ENCODE measurements around the gene IL32. TPM values are rescaled to one million over a fixed set of nuclear protein-coding genes. Genes with fewer than 3 reads are reported as not detected.
"Not testable (repeated sequence)": the region's sequence is repeated elsewhere in the genome, so short reads cannot be mapped to it uniquely, and the experiment has no call there.

The IL32 gene
- total RNA-seq, 4 donors from 2014 or later, result 24.0 to 53.6 (median 28.9) TPM

GRCh38 chr16:3051494-3051893 is 13.9 kb upstream of the IL32 start:
- Histone ChIP-seq H3K27me3 (peaks cover 6% of the 10 kb centered on the region), H3K9me3 (no peaks in the 10 kb centered on the region), H3K4me3 (replicated peaks in 1 of 3) (no peak overlapping the region), H3K27ac (no peak overlapping the region), H3K36me3 (no peaks in the 10 kb centered on the region), H3K4me1 (peaks cover 4 to 6% of the 10 kb centered on the region in 2 donors)
- DNase-seq, result no peak
- TF ChIP-seq POLR2A (IDR thresholded peaks at IDR 0.05) (no peak), CTCF (IDR thresholded peaks at IDR 0.05) (no peak)
- WGBS, 2 donors, result 90 to 95% methylated on average over 9 of the region's 9 CpGs
- intact Hi-C loops (cut with DNase I), result no loop called here

GRCh38 chr16:3052571-3053329 is 12.7 kb upstream of the IL32 start:
- H3K4me1 ChIP-seq; H3K36me3 ChIP-seq; intact Hi-C loops (cut with DNase I); H3K27me3 ChIP-seq; H3K4me3 ChIP-seq (replicated peaks in 1 of 3); DNase-seq; H3K27ac ChIP-seq; H3K9me3 ChIP-seq: not testable (repeated sequence)
- WGBS, 2 donors, result 88% methylated on average over 5 to 11 of the region's 12 CpGs

GRCh38 chr16:3053330-3053710 is 12.1 kb upstream of the IL32 start:
- intact Hi-C loops (cut with DNase I), result not testable (repeated sequence)

GRCh38 chr16:3054965-3055733 is 10.3 kb upstream of the IL32 start:
- H3K36me3 ChIP-seq, result no peaks in the 10 kb centered on the region
- 74 to 78% methylated on average over 17 of the region's 17 CpGs for WGBS, 2 donors
- no peaks in the 10 kb centered on the region for H3K9me3 ChIP-seq
- no peak for DNase-seq
- no peak overlapping the region for H3K4me3 ChIP-seq (replicated peaks in 1 of 3)
- H3K27me3 ChIP-seq, result no peaks in the 10 kb centered on the region
- TF ChIP-seq CTCF (IDR thresholded peaks at IDR 0.05) (no peak), POLR2A (IDR thresholded peaks at IDR 0.05) (no peak)
- no peak overlapping the region for H3K27ac ChIP-seq
- H3K4me1 ChIP-seq, result peaks cover 14 to 17% of the 10 kb centered on the region in 2 donors
- intact Hi-C loops (cut with DNase I), result no loop called here

More at GRCh38 chr16:3053330-3053710, 12.1 kb upstream of the IL32 start:
- not testable (repeated sequence) for H3K4me1 ChIP-seq; H3K36me3 ChIP-seq; H3K9me3 ChIP-seq; H3K27ac ChIP-seq; DNase-seq; H3K27me3 ChIP-seq; H3K4me3 ChIP-seq (replicated peaks in 1 of 3)
- 89 to 97% methylated on average over 5 to 6 of the region's 13 CpGs for WGBS, 2 donors

GRCh38 chr16:3055734-3056115 is 9.7 kb upstream of the IL32 start:
- H3K4me3 ChIP-seq (replicated peaks in 1 of 3); H3K27ac ChIP-seq; H3K36me3 ChIP-seq; intact Hi-C loops (cut with DNase I); H3K27me3 ChIP-seq; H3K9me3 ChIP-seq; DNase-seq: not testable (repeated sequence)
- 45 to 66% methylated on average over 2 to 9 of the region's 9 CpGs for WGBS, 2 donors
- peaks cover 14 to 19% of the 10 kb centered on the region in 2 donors for H3K4me1 ChIP-seq

GRCh38 chr16:3056336-3057180 is 8.9 kb upstream of the IL32 start:
- no peak for TF ChIP-seq CTCF (IDR thresholded peaks at IDR 0.05)
- TF ChIP-seq POLR2A (IDR thresholded peaks at IDR 0.05), result no peak
- no peak for DNase-seq
- Histone ChIP-seq H3K27me3 (no peaks in the 10 kb centered on the region), H3K9me3 (no peaks in the 10 kb centered on the region), H3K36me3 (no peaks in the 10 kb centered on the region), H3K4me3 (replicated peaks in 1 of 3) (no peak overlapping the region), H3K4me1 (peaks cover 14 to 19% of the 10 kb centered on the region in 2 donors), H3K27ac (no peak overlapping the region)
- WGBS, 2 donors, result 74 to 87% methylated on average over 7 to 19 of the region's 19 CpGs
- intact Hi-C loops (cut with DNase I), result no loop called here

Data from thyroid gland (tissue), 4 donors.